ENCODE data around the gene RAB11FIP3. TPM values are rescaled to one million over a fixed set of nuclear protein-coding genes. Genes with fewer than 3 reads are reported as not detected.

Gene RAB11FIP3
- total and polyA plus RNA-seq, 10 donors = 12.3 to 52.7 (median 35.5) TPM

DNA sequence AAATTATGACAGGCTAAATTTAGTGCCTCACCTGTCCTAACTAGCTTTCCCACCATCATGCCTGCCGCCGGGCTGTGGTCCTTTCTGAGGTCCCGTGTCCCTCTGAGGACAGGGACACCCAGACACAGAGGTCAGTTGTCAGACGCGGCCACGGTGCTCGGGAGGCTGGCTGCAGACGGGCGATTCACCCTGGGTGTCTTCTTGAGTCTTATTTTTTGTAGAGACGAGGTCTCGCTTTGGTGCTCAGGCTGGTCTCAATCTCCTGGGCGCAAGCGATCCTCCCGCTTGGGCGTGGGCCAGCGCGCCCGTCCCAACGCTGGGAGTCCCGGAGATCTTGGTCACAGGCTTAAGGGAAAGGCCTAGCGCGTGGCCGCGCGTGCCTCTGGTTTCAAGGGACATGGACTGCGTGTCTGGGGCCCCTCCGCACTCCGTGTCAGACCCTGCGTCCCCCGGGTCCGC, 797 bp upstream of the RAB11FIP3 start:
- DNase-seq = no peak
- TF ChIP-seq, protein P1, sequence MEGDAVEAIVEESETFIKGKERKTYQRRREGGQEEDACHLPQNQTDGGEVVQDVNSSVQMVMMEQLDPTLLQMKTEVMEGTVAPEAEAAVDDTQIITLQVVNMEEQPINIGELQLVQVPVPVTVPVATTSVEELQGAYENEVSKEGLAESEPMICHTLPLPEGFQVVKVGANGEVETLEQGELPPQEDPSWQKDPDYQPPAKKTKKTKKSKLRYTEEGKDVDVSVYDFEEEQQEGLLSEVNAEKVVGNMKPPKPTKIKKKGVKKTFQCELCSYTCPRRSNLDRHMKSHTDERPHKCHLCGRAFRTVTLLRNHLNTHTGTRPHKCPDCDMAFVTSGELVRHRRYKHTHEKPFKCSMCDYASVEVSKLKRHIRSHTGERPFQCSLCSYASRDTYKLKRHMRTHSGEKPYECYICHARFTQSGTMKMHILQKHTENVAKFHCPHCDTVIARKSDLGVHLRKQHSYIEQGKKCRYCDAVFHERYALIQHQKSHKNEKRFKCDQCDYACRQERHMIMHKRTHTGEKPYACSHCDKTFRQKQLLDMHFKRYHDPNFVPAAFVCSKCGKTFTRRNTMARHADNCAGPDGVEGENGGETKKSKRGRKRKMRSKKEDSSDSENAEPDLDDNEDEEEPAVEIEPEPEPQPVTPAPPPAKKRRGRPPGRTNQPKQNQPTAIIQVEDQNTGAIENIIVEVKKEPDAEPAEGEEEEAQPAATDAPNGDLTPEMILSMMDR (IDR thresholded peaks at IDR 0.05 in 8 of 11, conservative IDR thresholded peaks at IDR 0.05 in 3 of 11) = no peak
- TF ChIP-seq POLR2AphosphoS5 (IDR thresholded peaks at IDR 0.05) (no peak), POLR2A (IDR thresholded peaks at IDR 0.05) (no peak)

DNA sequence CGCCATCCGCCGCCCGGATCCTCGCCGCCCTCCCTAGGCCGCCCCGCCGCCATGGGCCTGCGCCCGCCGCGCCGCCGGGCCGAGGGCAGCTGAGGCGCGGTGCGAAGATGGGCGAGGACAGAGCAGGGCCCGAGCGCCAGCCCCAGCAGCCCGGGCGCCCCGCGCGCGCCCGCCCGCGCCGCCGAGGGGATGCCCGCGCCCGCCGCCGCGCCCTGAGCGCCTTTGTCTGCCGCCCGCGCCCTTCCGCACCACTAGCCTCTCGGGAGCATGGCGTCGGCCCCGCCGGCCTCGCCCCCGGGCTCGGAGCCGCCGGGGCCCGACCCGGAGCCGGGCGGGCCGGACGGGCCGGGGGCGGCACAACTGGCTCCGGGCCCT, 278 bp downstream of the RAB11FIP3 start:
- intact Hi-C loops (cut with DNase I; ENCODE audit: low total_unique reads) = loop anchor here (10.0 kb wide), 1 partner anchor 59 kb away; no protein-coding TSS in a partner anchor
- H3K4me3 ChIP-seq = peak overlapping the region; percentile 60 to 87 (median 78)
- peaks cover 6 to 45% (median 33%) of the 10 kb centered on the region in 6 donors for H3K4me1 ChIP-seq
- peak overlapping the region; percentile 61 to 96 (median 90) for H3K27ac ChIP-seq
- H3K36me3 ChIP-seq = peaks cover 0 to 9% (median 0%) of the 10 kb centered on the region in 6 donors
- no peak for DNase-seq
- TF ChIP-seq, protein P1 (IDR thresholded peaks at IDR 0.05 in 8 of 11, conservative IDR thresholded peaks at IDR 0.05 in 3 of 11) = no peak
- TF ChIP-seq POLR2AphosphoS5 (IDR thresholded peaks at IDR 0.05) = no peak
- H3K27me3 ChIP-seq (replicated peaks in 1 of 7) = peaks cover 0 to 14% (median 0%) of the 10 kb centered on the region in 7 donors
- 0 to 1% (median 0%) methylated on average over 7 to 63 of the region's 63 CpGs for WGBS, 5 donors
- H3K9me3 ChIP-seq = no peaks in the 10 kb centered on the region

More for the DNA sequence above, 797 bp upstream of the RAB11FIP3 start:
- peaks cover 6 to 45% (median 33%) of the 10 kb centered on the region in 6 donors for H3K4me1 ChIP-seq
- peaks cover 0 to 14% (median 0%) of the 10 kb centered on the region in 7 donors for H3K27me3 ChIP-seq (replicated peaks in 1 of 7)
- peaks cover 0 to 1% (median 0%) of the 10 kb centered on the region in 6 donors for H3K36me3 ChIP-seq
- H3K4me3 ChIP-seq = peak overlapping the region; percentile 60 to 87 (median 78)
- peak overlapping the region; percentile 61 to 96 (median 90) for H3K27ac ChIP-seq
- no peaks in the 10 kb centered on the region for H3K9me3 ChIP-seq
- intact Hi-C loops (cut with DNase I; ENCODE audit: low total_unique reads) = loop anchor here (10.0 kb wide), 1 partner anchor 60 kb away; no protein-coding TSS in a partner anchor
- WGBS, 5 donors = 12 to 49% (median 14%) methylated on average over 9 to 31 of the region's 31 CpGs

DNA sequence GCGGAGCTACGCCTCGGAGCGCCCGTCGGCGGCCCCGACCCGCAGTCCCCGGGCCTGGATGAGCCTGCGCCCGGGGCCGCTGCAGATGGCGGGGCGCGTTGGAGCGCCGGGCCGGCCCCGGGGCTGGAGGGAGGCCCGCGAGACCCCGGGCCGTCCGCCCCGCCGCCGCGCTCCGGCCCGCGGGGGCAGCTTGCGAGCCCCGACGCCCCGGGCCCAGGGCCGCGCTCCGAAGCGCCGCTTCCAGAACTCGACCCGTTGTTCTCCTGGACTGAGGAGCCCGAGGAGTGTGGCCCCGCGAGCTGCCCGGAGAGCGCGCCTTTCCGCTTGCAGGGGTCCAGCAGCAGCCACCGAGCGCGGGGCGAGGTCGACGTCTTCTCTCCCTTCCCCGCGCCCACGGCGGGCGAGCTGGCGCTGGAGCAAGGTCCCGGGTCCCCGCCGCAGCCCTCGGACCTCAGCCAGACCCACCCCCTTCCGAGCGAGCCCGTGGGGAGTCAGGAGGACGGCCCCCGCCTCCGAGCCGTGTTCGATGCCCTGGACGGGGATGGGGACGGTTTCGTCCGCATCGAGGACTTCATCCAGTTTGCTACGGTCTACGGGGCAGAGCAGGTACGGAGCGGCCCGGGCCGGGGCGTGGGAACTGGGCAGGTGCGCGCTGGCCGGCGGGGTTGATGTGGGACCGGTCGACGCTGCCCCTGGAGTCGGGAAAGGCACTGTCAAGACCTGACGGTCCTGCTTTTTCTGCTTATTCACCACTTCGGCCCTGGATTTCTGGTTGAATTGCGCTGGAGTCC, 861 bp downstream of the RAB11FIP3 start:
- intact Hi-C loops (cut with DNase I; ENCODE audit: low total_unique reads) = loop anchor here (10.0 kb wide), 1 partner anchor 58 kb away; no protein-coding TSS in a partner anchor
- peaks cover 0 to 9% (median 0%) of the 10 kb centered on the region in 6 donors for H3K36me3 ChIP-seq
- WGBS, 5 donors = 0 to 2% (median 1%) methylated on average over 36 to 97 of the region's 97 CpGs
- TF ChIP-seq, protein P1 (IDR thresholded peaks at IDR 0.05 in 8 of 11, conservative IDR thresholded peaks at IDR 0.05 in 3 of 11) = no peak
- no peak for TF ChIP-seq POLR2AphosphoS5 (IDR thresholded peaks at IDR 0.05)
- no peaks in the 10 kb centered on the region for H3K9me3 ChIP-seq
- peak; percentile 80 for DNase-seq
- H3K4me3 ChIP-seq = peak overlapping the region; percentile 43 to 87 (median 62)
- peaks cover 6 to 45% (median 33%) of the 10 kb centered on the region in 6 donors for H3K4me1 ChIP-seq
- peak overlapping the region in 3 of 8 donors; percentile 87 to 96 (median 91) for H3K27ac ChIP-seq
- peaks cover 0 to 14% (median 0%) of the 10 kb centered on the region in 7 donors for H3K27me3 ChIP-seq (replicated peaks in 1 of 7)

GRCh38 chr16:426906-427249, 1.4 kb downstream of the RAB11FIP3 start:
- 8 to 24% (median 17%) methylated on average over 12 to 13 of the region's 13 CpGs for WGBS, 5 donors
- no peak for TF ChIP-seq POLR2AphosphoS5 (IDR thresholded peaks at IDR 0.05)
- TF ChIP-seq, protein P1 (IDR thresholded peaks at IDR 0.05 in 8 of 11, conservative IDR thresholded peaks at IDR 0.05 in 3 of 11) = no peak
- no peak for TF ChIP-seq POLR2A (IDR thresholded peaks at IDR 0.05)
- DNase-seq = no peak
- no peak overlapping the region for H3K27ac ChIP-seq
- peaks cover 6 to 45% (median 33%) of the 10 kb centered on the region in 6 donors for H3K4me1 ChIP-seq
- H3K27me3 ChIP-seq (replicated peaks in 1 of 7) = peaks cover 0 to 14% (median 0%) of the 10 kb centered on the region in 7 donors
- peak overlapping the region; percentile 43 to 87 (median 62) for H3K4me3 ChIP-seq
- H3K36me3 ChIP-seq = peaks cover 0 to 9% (median 0%) of the 10 kb centered on the region in 6 donors
- H3K9me3 ChIP-seq = no peaks in the 10 kb centered on the region
- intact Hi-C loops (cut with DNase I; ENCODE audit: low total_unique reads) = loop anchor here (10.0 kb wide), 1 partner anchor 58 kb away; no protein-coding TSS in a partner anchor

Measured in spleen (tissue), 11 donors.